ENCODE results near the gene B3GAT3. TPM values are rescaled to one million over a fixed set of nuclear protein-coding genes. Genes with fewer than 3 reads are reported as not detected.

Gene B3GAT3
- total and polyA plus RNA-seq, 4 experiments from 2014 or later, result 37.9 to 74.3 (median 57.3) TPM

GRCh38 chr11:62578541-62578940, 43.2 kb downstream of the B3GAT3 start:
- H3K27me3 Mint-ChIP-seq, result no peaks in the 10 kb centered on the region
- H3K9me3 ChIP-seq (ENCODE audit: control insufficient read depth in 1 of 2, low read length in 2 of 2), result no peaks in the 10 kb centered on the region
- intact Hi-C loops (cut with micrococcal nuclease), result no loop called here
- no peaks in the 10 kb centered on the region for H3K9me3 Mint-ChIP-seq
- CTCF ChIA-PET (ENCODE audit: partially characterized antibody), result interaction anchor here (1.2 to 1.6 kb wide), 4 partner anchors 13 to 191 kb away, joined by 3 to 6 read pairs (median 4); partner anchors contain the start of gene TUT1
- no peak overlapping the region for H3K4me3 Mint-ChIP-seq
- H3K4me1 ChIP-seq (ENCODE audit: insufficient read depth, low read length), result peaks cover 12% of the 10 kb centered on the region
- H3K27ac ChIP-seq (ENCODE audit: low read depth, low read length), result no peak overlapping the region
- peaks cover 12 to 22% (median 15%) of the 10 kb centered on the region in 4 donors for H3K4me1 Mint-ChIP-seq
- no peak overlapping the region for H3K4me3 ChIP-seq (ENCODE audit: low read length in 2 of 2)
- H3K36me3 Mint-ChIP-seq, result peaks cover 18 to 41% of the 10 kb centered on the region in 2 donors
- DNase-seq, result no peak
- peak overlapping the region in 1 of 7 donors; percentile 53 for H3K27ac Mint-ChIP-seq
- POLR2A ChIA-PET (ENCODE audit: partially characterized antibody), result interaction anchor here (1.0 to 3.2 kb wide), 3 partner anchors 13 to 130 kb away, joined by 3 to 15 read pairs (median 6); partner anchors contain the start of genes C11orf98, CSKMT and TUT1
- peaks cover 38% of the 10 kb centered on the region for H3K36me3 ChIP-seq (ENCODE audit: insufficient read depth, low read length)
- no peaks in the 10 kb centered on the region for H3K27me3 ChIP-seq (ENCODE audit: insufficient read depth, low read length)

- CTCF ChIA-PET (ENCODE audit: partially characterized antibody), result interaction anchor here (1.2 to 1.8 kb wide), 4 partner anchors 17 to 192 kb away, joined by 3 to 4 read pairs (median 4); no protein-coding TSS in a partner anchor
- intact Hi-C loops (cut with micrococcal nuclease), result no loop called here
- H3K36me3 ChIP-seq (ENCODE audit: insufficient read depth, low read length), result peaks cover 36% of the 10 kb centered on the region
- peaks cover 24 to 54% of the 10 kb centered on the region in 2 donors for H3K36me3 Mint-ChIP-seq
- H3K4me3 ChIP-seq (ENCODE audit: low read length in 2 of 2), result no peak overlapping the region
- H3K9me3 ChIP-seq (ENCODE audit: control insufficient read depth in 1 of 2, low read length in 2 of 2), result no peaks in the 10 kb centered on the region
- no peak overlapping the region for H3K27ac ChIP-seq (ENCODE audit: low read depth, low read length)
- H3K27ac Mint-ChIP-seq, result peak overlapping the region in 1 of 7 donors; percentile 52
- no peak for DNase-seq
- no peaks in the 10 kb centered on the region for H3K9me3 Mint-ChIP-seq
- H3K4me1 ChIP-seq (ENCODE audit: insufficient read depth, low read length), result peaks cover 21% of the 10 kb centered on the region
- H3K27me3 Mint-ChIP-seq, result no peaks in the 10 kb centered on the region
- peaks cover 20 to 34% (median 26%) of the 10 kb centered on the region in 4 donors for H3K4me1 Mint-ChIP-seq
- no peaks in the 10 kb centered on the region for H3K27me3 ChIP-seq (ENCODE audit: insufficient read depth, low read length)
- POLR2A ChIA-PET (ENCODE audit: partially characterized antibody), result interaction anchor here (0.5 to 5.4 kb wide), 5 partner anchors 14 to 126 kb away, joined by 3 to 114 read pairs (median 4); partner anchors contain the start of genes C11orf98, CSKMT, MTA2 and TUT1
- no peak overlapping the region for H3K4me3 Mint-ChIP-seq
These were observed 44.6 kb downstream of the B3GAT3 start for GRCh38 chr11:62577046-62577714.

GRCh38 chr11:62575837-62576236, 45.9 kb downstream of the B3GAT3 start:
- CTCF ChIA-PET (ENCODE audit: partially characterized antibody), result interaction anchor here (1.8 to 2.8 kb wide), 5 partner anchors 12 to 151 kb away, joined by 4 to 15 read pairs (median 7); partner anchors contain the start of gene TUT1

GRCh38 chr11:62575156-62575555, 46.6 kb downstream of the B3GAT3 start:
- CTCF ChIA-PET (ENCODE audit: partially characterized antibody), result interaction anchor here (0.7 to 2.8 kb wide), 5 partner anchors 13 to 151 kb away, joined by 3 to 15 read pairs (median 7); partner anchors contain the start of genes C11orf98 and TUT1
- no peak for DNase-seq
- Mint-ChIP-seq H3K4me1 (peaks cover 29 to 53% (median 40%) of the 10 kb centered on the region in 4 donors), H3K27ac (peak overlapping the region in 5 of 7 donors; percentile 94 to 98 (median 95)), H3K9me3 (no peaks in the 10 kb centered on the region), H3K4me3 (peak overlapping the region in 7 of 8 donors; percentile 92 to 98 (median 98)), H3K27me3 (no peaks in the 10 kb centered on the region), H3K36me3 (peaks cover 36 to 62% of the 10 kb centered on the region in 2 donors)
- intact Hi-C loops (cut with micrococcal nuclease), result loop anchor here (2.0 kb wide), 2 partner anchors 38 to 306 kb away; partner anchors contain the start of genes EML3, ROM1 and SLC3A2
- H3K9me3 ChIP-seq (ENCODE audit: control insufficient read depth in 1 of 2, low read length in 2 of 2), result no peaks in the 10 kb centered on the region
- H3K27me3 ChIP-seq (ENCODE audit: insufficient read depth, low read length), result no peaks in the 10 kb centered on the region
- H3K4me1 ChIP-seq (ENCODE audit: insufficient read depth, low read length), result peaks cover 38% of the 10 kb centered on the region
- peaks cover 47% of the 10 kb centered on the region for H3K36me3 ChIP-seq (ENCODE audit: insufficient read depth, low read length)
- peak overlapping the region in 1 of 2 donors; percentile 89 for H3K4me3 ChIP-seq (ENCODE audit: low read length in 2 of 2)
- no peak overlapping the region for H3K27ac ChIP-seq (ENCODE audit: low read depth, low read length)
- POLR2A ChIA-PET (ENCODE audit: partially characterized antibody), result interaction anchor here (1.6 to 6.6 kb wide), 12 partner anchors 13 to 307 kb away, joined by 7 to 120 read pairs (median 21); partner anchors contain the start of genes AHNAK, C11orf98, CSKMT and INTS5

More at GRCh38 chr11:62575837-62576236, 45.9 kb downstream of the B3GAT3 start:
- H3K27me3 ChIP-seq (ENCODE audit: insufficient read depth, low read length), result no peaks in the 10 kb centered on the region
- Mint-ChIP-seq H3K27me3 (no peaks in the 10 kb centered on the region), H3K36me3 (peaks cover 34 to 59% of the 10 kb centered on the region in 2 donors), H3K27ac (peak overlapping the region in 3 of 7 donors; percentile 27 to 77 (median 60)), H3K4me1 (peaks cover 26 to 47% (median 36%) of the 10 kb centered on the region in 4 donors), H3K4me3 (peak overlapping the region in 4 of 8 donors; percentile 81 to 98 (median 95)), H3K9me3 (no peaks in the 10 kb centered on the region)
- peaks cover 42% of the 10 kb centered on the region for H3K36me3 ChIP-seq (ENCODE audit: insufficient read depth, low read length)
- H3K9me3 ChIP-seq (ENCODE audit: control insufficient read depth in 1 of 2, low read length in 2 of 2), result no peaks in the 10 kb centered on the region
- H3K4me3 ChIP-seq (ENCODE audit: low read length in 2 of 2), result no peak overlapping the region
- peaks cover 34% of the 10 kb centered on the region for H3K4me1 ChIP-seq (ENCODE audit: insufficient read depth, low read length)
- intact Hi-C loops (cut with micrococcal nuclease), result loop anchor here (2.0 kb wide), 2 partner anchors 37 to 305 kb away; partner anchors contain the start of genes EML3, ROM1 and SLC3A2
- DNase-seq, result no peak
- POLR2A ChIA-PET (ENCODE audit: partially characterized antibody), result interaction anchor here (1.6 to 5.4 kb wide), 5 partner anchors 16 to 265 kb away, joined by 4 to 114 read pairs (median 25); partner anchors contain the start of genes C11orf98, CSKMT, INTS5 and TUT1
- H3K27ac ChIP-seq (ENCODE audit: low read depth, low read length), result no peak overlapping the region

DNA sequence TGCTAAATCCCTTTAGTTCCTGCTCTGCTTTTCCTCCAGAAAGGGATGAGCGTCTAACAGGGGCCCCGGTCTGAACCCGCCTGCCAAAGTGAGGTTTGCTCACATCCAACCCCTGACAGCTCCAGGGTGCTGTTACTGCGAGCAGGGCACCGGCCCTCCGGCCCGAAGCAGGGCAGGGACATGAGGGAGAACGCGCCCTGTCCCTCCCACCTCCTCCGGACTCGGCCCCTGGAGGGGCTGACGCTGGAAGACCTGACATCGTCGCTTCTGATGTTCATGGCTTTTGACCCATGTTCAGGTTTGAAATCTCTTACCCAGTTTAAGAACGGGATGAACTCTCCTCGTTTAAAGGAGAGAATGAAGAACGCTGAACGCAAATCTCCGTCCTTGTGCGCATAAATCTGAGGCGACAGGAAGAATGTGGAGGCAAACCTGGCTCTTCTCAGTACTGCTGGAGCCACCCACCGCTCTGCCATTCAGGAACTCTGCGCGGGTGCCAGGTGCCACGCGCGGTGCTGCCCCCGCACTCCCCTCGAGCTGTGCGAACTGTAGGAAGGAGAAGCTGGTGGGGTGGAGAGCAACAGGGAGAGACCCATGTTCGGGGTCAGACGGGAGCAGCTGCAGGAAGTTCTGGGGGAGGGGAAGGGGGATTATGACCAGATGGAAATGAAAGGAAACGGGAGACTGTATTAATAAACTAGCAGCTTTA, 47.3 kb downstream of the B3GAT3 start:
- H3K27ac Mint-ChIP-seq, result peak overlapping the region; percentile 94 to 98 (median 97)
- intact Hi-C loops (cut with micrococcal nuclease), result loop anchor here (1.0 to 2.0 kb wide), 3 partner anchors 17 to 306 kb away; partner anchors contain the start of genes EML3, ROM1, SLC3A2 and TUT1
- H3K27me3 Mint-ChIP-seq, result no peaks in the 10 kb centered on the region
- peaks cover 53% of the 10 kb centered on the region for H3K36me3 ChIP-seq (ENCODE audit: insufficient read depth, low read length)
- H3K4me3 Mint-ChIP-seq, result peak overlapping the region; percentile 92 to 98 (median 98)
- H3K4me1 Mint-ChIP-seq, result peaks cover 32 to 60% (median 45%) of the 10 kb centered on the region in 4 donors
- H3K9me3 Mint-ChIP-seq, result no peaks in the 10 kb centered on the region
- H3K4me1 ChIP-seq (ENCODE audit: insufficient read depth, low read length), result peaks cover 44% of the 10 kb centered on the region
- peak overlapping the region; percentile 77 for H3K27ac ChIP-seq (ENCODE audit: low read depth, low read length)
- POLR2A ChIA-PET (ENCODE audit: partially characterized antibody), result interaction anchor here (0.6 to 6.6 kb wide), 45 partner anchors 10 to 1213 kb away, joined by 3 to 120 read pairs (median 5); partner anchors contain the start of genes AHNAK, B3GAT3, C11orf98 and CSKMT
- H3K36me3 Mint-ChIP-seq, result peaks cover 38 to 68% of the 10 kb centered on the region in 2 donors
- peak overlapping the region; percentile 89 to 91 for H3K4me3 ChIP-seq (ENCODE audit: low read length in 2 of 2)
- CTCF ChIA-PET (ENCODE audit: partially characterized antibody), result interaction anchor here (0.6 to 2.8 kb wide), 10 partner anchors 13 to 180 kb away, joined by 3 to 15 read pairs (median 5); partner anchors contain the start of genes C11orf98 and TUT1
- no peaks in the 10 kb centered on the region for H3K9me3 ChIP-seq (ENCODE audit: control insufficient read depth in 1 of 2, low read length in 2 of 2)
- no peaks in the 10 kb centered on the region for H3K27me3 ChIP-seq (ENCODE audit: insufficient read depth, low read length)
- DNase-seq, result no peak

- peak within 1 kb of the TSS; percentile 77 for H3K27ac ChIP-seq (ENCODE audit: low read depth, low read length)
- Mint-ChIP-seq H3K27me3 (no peaks in the 10 kb centered on the region), H3K4me1 (peaks cover 34 to 60% (median 47%) of the 10 kb centered on the region in 4 donors), H3K4me3 (peak within 1 kb of the TSS; percentile 92 to 98 (median 98)), H3K9me3 (no peaks in the 10 kb centered on the region), H3K27ac (peak within 1 kb of the TSS; percentile 94 to 98 (median 97)), H3K36me3 (peaks cover 38 to 69% of the 10 kb centered on the region in 2 donors)
- intact Hi-C loops (cut with micrococcal nuclease), result loop anchor here (1.0 to 2.0 kb wide), 5 partner anchors 17 to 307 kb away; partner anchors contain the start of genes C11orf98, CSKMT, EML3 and ROM1
- DNase-seq, result peak; percentile 98 to 100 (median 100)
- H3K27me3 ChIP-seq (ENCODE audit: insufficient read depth, low read length), result no peaks in the 10 kb centered on the region
- ChIA-PET POLR2A (ENCODE audit: partially characterized antibody) (interaction anchor here (0.6 to 6.6 kb wide), 46 partner anchors 10 to 1212 kb away, joined by 3 to 120 read pairs (median 4); partner anchors contain the start of genes AHNAK, B3GAT3, C11orf98 and CSKMT), CTCF (ENCODE audit: partially characterized antibody) (interaction anchor here (0.6 to 2.8 kb wide), 13 partner anchors 9 to 179 kb away, joined by 3 to 15 read pairs (median 5); partner anchors contain the start of gene TUT1)
- peaks cover 55% of the 10 kb centered on the region for H3K36me3 ChIP-seq (ENCODE audit: insufficient read depth, low read length)
- H3K9me3 ChIP-seq (ENCODE audit: control insufficient read depth in 1 of 2, low read length in 2 of 2), result no peaks in the 10 kb centered on the region
- peak within 1 kb of the TSS; percentile 89 to 100 for H3K4me3 ChIP-seq (ENCODE audit: low read length in 2 of 2)
- peaks cover 44% of the 10 kb centered on the region for H3K4me1 ChIP-seq (ENCODE audit: insufficient read depth, low read length)
These were observed 48.0 kb downstream of the B3GAT3 start, which contains the start of gene EEF1G for GRCh38 chr11:62573592-62574362. EEF1G (minus strand) TSS chr11:62573891; CDS start chr11:62573842, 49 bp downstream.

All from CD4-positive, alpha-beta memory T cell (primary cell).